AG04450 (cell line): ENCODE measurements around the gene GATD1. TPM values are rescaled to one million over a fixed set of nuclear protein-coding genes. Genes with fewer than 3 reads are reported as not detected.

Source experiments
- CTCF ChIA-PET: fragments of 300-600, 350-600 bp; formaldehyde crosslinking; extraction: SDS; loops from one replicate; lab custom pipeline; 2022; ENCODE audit warnings: antibody characterized with exemption, inconsistent platforms; lab: Charles Lee
- POLR2A ChIA-PET: fragments of 350-600 bp; formaldehyde crosslinking; extraction: SDS; loops from one replicate; lab custom pipeline; 2021; ENCODE audit warnings: antibody characterized with exemption, inconsistent platforms; lab: Yijun Ruan, JAX
- DNase-seq: peaks from one replicate; pipeline ENCODE4 v3.0.0-alpha.2; 2011; ENCODE audit warnings: low read depth, low spot score
- H3K27ac ChIP-seq: one replicate; pipeline ENCODE4 v1.5.1; 2012; ENCODE audit warnings: low read depth, low read length, control low read depth
- H3K27me3 ChIP-seq: one replicate; pipeline ENCODE4 v1.6.0; 2012; ENCODE audit warnings: low read length; ENCODE audit not compliant: control insufficient read depth, insufficient read depth
- H3K4me3 ChIP-seq: 2 replicates; pipeline ENCODE4 v1.5.1; 2011; ENCODE audit warnings: mild to moderate bottlenecking, low read depth, low read length, control low read depth
- H3K9me3 ChIP-seq: 2 replicates; pipeline ENCODE4 v1.5.1; 2012; ENCODE audit warnings: low read length; ENCODE audit not compliant: control insufficient read depth, insufficient read depth
- CTCF ChIP-seq: IDR thresholded peaks from 2 replicates; pipeline ENCODE4 v1.5.1; 2011; ENCODE audit warnings: low read depth, low read length, control low read depth, inconsistent platforms
- polyA plus RNA-seq: library from polyadenylated mRNA; depleted of rRNA; stranded (reverse); fragments of >200 nt; gene quantifications from 2 replicates; pipeline ENCODE4 v1.2.3, GENCODE V29; 2011; rRNA removed
- small RNA-seq: library from RNA; depleted of rRNA; stranded (forward); fragments of <200 nt; gene quantifications from one replicate; pipeline ENCODE3, GENCODE V24; 2012; ENCODE audit warnings: low read depth; ENCODE audit not compliant: insufficient read length

Gene GATD1
- polyA plus RNA-seq, 1 experiment, result 15.0 TPM

DNA sequence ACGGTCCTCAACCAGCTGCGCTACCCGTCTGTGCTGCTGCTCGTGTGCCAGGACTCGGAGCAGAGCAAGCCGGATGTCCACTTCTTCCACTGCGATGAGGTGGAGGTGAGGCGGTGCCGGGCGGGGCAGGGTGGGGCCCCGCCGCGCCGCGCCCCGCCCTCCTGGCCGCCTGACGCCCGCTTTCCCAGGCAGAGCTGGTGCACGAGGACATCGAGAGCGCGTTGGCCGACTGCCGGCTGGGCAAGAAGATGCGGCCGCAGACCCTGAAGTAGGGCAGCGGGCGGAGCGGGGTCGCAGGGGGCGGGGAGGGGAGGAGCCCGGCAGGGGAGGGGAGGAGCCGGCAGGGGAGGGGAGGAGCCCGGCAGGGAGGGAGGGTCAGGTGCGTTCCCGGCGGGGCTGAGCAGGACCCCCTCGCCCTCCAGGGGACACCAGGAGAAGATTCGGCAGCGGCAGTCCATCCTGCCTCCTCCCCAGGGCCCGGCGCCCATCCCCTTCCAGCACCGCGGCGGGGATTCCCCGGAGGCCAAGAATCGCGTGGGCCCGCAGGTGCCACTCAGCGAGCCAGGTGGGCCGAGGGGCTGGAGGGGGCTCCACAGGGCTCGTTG, 56.5 kb downstream of the GATD1 start:
- DNase-seq, result no peak
- ChIA-PET CTCF (interaction anchor here (1.4 kb wide), 1 partner anchor 8 kb away, joined by 5 read pairs; no protein-coding TSS in a partner anchor), POLR2A (interaction anchor here (0.5 to 2.8 kb wide), 2 partner anchors 14 to 25 kb away, joined by 10 read pairs; partner anchors contain the start of genes DEAF1, EPS8L2 and TMEM80)
- no peaks in the 10 kb centered on the region; the same call in 1 of the 2 replicates for H3K9me3 ChIP-seq
- H3K27me3 ChIP-seq, result peaks cover 28% of the 10 kb centered on the region
- no peak for TF ChIP-seq CTCF
- no peak overlapping the region for H3K4me3 ChIP-seq
- H3K27ac ChIP-seq, result no peak overlapping the region

- TF ChIP-seq CTCF, result no peak
- ChIA-PET CTCF (interaction anchor here (1.4 kb wide), 1 partner anchor 8 kb away, joined by 5 read pairs; no protein-coding TSS in a partner anchor), POLR2A (interaction anchor here (2.8 kb wide), 1 partner anchor 24 kb away, joined by 10 read pairs; the partner anchor contains the start of genes DEAF1 and TMEM80)
- peaks cover under 1% of the 10 kb centered on the region; the same call in 1 of the 2 replicates for H3K9me3 ChIP-seq
- H3K4me3 ChIP-seq, result no peak overlapping the region
- no peak for DNase-seq
- no peak overlapping the region for H3K27ac ChIP-seq
- peaks cover 22% of the 10 kb centered on the region for H3K27me3 ChIP-seq
These were observed 57.2 kb downstream of the GATD1 start for GRCh38 chr11:720017-720641.

DNA sequence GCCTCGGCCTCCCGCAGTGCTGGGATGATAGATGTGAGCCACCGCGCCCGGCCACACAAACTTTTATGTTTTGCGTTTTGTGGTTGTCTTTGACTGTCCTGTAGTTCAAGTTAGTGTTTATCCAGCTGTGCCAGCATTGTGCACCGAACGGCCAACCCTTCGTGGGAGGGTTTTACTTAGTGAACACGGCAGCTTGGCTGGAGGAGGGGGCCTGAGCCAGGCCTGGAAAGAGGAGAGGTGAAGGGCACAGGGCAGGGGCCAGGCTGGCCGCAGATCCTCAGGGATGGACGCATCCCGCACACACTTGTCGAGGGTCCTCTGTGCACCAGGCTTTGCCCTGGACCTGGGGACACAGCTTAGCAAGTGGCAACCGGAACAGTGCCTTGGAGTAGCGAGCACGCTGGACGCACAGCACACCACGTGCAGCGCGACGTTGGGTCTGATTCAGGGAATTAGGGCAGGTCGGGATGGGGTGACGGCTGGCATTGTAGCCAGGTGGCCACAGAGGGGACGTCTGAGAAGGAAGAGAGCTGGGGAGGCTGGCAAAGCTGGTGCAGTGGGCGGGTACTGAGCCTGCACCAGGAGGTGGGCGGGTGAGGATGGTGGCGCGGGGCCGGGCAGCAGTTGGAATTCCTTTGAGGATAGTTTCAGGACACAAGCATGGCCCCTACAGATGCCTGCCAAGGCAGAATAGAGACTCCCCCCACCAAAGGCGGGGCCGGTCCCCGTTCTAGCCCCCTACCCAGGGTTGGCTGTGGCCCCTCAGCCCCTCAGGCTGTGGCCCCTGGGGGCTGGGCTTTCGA, 57.9 kb downstream of the GATD1 start:
- Histone ChIP-seq H3K27ac (no peak overlapping the region), H3K4me3 (no peak overlapping the region), H3K9me3 (peaks cover 3% of the 10 kb centered on the region; the same call in 1 of the 2 replicates), H3K27me3 (peaks cover 15% of the 10 kb centered on the region)
- no peak for DNase-seq
- TF ChIP-seq CTCF, result no peak
- POLR2A ChIA-PET, result interaction anchor here (2.8 kb wide), 1 partner anchor 23 kb away, joined by 10 read pairs; the partner anchor contains the start of genes DEAF1 and TMEM80
- CTCF ChIA-PET, result interaction anchor here (1.4 kb wide), 1 partner anchor 9 kb away, joined by 5 read pairs; no protein-coding TSS in a partner anchor

Small RNA genes within 50 kb of the gene (small RNA-seq; reads per million reads assigned to genes)
- gene SNORA52, result not detected

Other genes with a start within 250 kb of the GATD1 start
- 44.7 and 58.7 TPM in 2 replicates for gene HRAS, start 241.9 kb downstream of the GATD1 start, polyA plus RNA-seq
- 0.86 and 1.5 TPM in 2 replicates for gene LRRC56, start 240.0 kb downstream of the GATD1 start, polyA plus RNA-seq
- gene LMNTD2, start 216.7 kb downstream of the GATD1 start, polyA plus RNA-seq, result 0.32 and 0.67 TPM in 2 replicates
- gene RASSF7, start 216.5 kb downstream of the GATD1 start, polyA plus RNA-seq, result 2.5 and 4.3 TPM in 2 replicates
- 7.3 and 8.4 TPM in 2 replicates for gene PHRF1, start 201.0 kb downstream of the GATD1 start, polyA plus RNA-seq
- 2.4 and 3.6 TPM in 2 replicates for gene IRF7, start 161.5 kb downstream of the GATD1 start, polyA plus RNA-seq
- gene CDHR5, start 152.5 kb downstream of the GATD1 start, polyA plus RNA-seq, result not detected in 2 replicates
- gene SCT, start 150.3 kb downstream of the GATD1 start, polyA plus RNA-seq, result not detected in 2 replicates
- gene DRD4, start 140.2 kb downstream of the GATD1 start, polyA plus RNA-seq, result 0.05 TPM in 1 of 2 replicates, not detected in the other
- gene DEAF1, start 82.3 kb downstream of the GATD1 start, polyA plus RNA-seq, result 13.0 and 19.6 TPM in 2 replicates
- gene TMEM80, start 81.7 kb downstream of the GATD1 start, polyA plus RNA-seq, result 16.2 and 18.7 TPM in 2 replicates
- 11.0 and 17.0 TPM in 2 replicates for gene EPS8L2, start 71.3 kb downstream of the GATD1 start, polyA plus RNA-seq
- gene TALDO1, start 30.0 kb downstream of the GATD1 start, polyA plus RNA-seq, result 242 and 286 TPM in 2 replicates
- gene CEND1, start 12.6 kb upstream of the GATD1 start, polyA plus RNA-seq, result 0.55 and 1.1 TPM in 2 replicates
- 11.3 and 11.5 TPM in 2 replicates for gene SLC25A22, start 20.8 kb upstream of the GATD1 start, polyA plus RNA-seq
- 5.7 and 8.2 TPM in 2 replicates for gene PIDD1, start 27.7 kb upstream of the GATD1 start, polyA plus RNA-seq
- gene RPLP2, start 32.5 kb upstream of the GATD1 start, polyA plus RNA-seq, result 940 and 1,115 TPM in 2 replicates
- gene PNPLA2, start 41.4 kb upstream of the GATD1 start, polyA plus RNA-seq, result 17.3 and 29.3 TPM in 2 replicates
- gene CRACR2B, start 50.4 kb upstream of the GATD1 start, polyA plus RNA-seq, result 0.26 and 0.36 TPM in 2 replicates
- gene CD151, start 55.5 kb upstream of the GATD1 start, polyA plus RNA-seq, result 559 and 909 TPM in 2 replicates
- gene POLR2L, start 65.0 kb upstream of the GATD1 start, polyA plus RNA-seq, result 211 and 431 TPM in 2 replicates
- 92.6 and 134 TPM in 2 replicates for gene TSPAN4, start 65.4 kb upstream of the GATD1 start, polyA plus RNA-seq
- 95.5 and 120 TPM in 2 replicates for gene CHID1, start 133.3 kb upstream of the GATD1 start, polyA plus RNA-seq
- gene AP2A2, start 148.4 kb upstream of the GATD1 start, polyA plus RNA-seq, result 54.2 and 55.7 TPM in 2 replicates